ENCODE data around the gene WDR62.

GRCh38 chr19:36093687-36094086 lies 39.0 kb downstream of the WDR62 start:
- TF ChIP-seq POLR2AphosphoS5 (IDR thresholded peaks at IDR 0.05; ENCODE audit: low read depth) (no peak), CTCF (IDR thresholded peaks at IDR 0.05; ENCODE audit: insufficient read depth, low read length) (no peak), GABPA (IDR thresholded peaks at IDR 0.05; ENCODE audit: low read depth) (no peak)
- TF ChIP-seq, protein P1, sequence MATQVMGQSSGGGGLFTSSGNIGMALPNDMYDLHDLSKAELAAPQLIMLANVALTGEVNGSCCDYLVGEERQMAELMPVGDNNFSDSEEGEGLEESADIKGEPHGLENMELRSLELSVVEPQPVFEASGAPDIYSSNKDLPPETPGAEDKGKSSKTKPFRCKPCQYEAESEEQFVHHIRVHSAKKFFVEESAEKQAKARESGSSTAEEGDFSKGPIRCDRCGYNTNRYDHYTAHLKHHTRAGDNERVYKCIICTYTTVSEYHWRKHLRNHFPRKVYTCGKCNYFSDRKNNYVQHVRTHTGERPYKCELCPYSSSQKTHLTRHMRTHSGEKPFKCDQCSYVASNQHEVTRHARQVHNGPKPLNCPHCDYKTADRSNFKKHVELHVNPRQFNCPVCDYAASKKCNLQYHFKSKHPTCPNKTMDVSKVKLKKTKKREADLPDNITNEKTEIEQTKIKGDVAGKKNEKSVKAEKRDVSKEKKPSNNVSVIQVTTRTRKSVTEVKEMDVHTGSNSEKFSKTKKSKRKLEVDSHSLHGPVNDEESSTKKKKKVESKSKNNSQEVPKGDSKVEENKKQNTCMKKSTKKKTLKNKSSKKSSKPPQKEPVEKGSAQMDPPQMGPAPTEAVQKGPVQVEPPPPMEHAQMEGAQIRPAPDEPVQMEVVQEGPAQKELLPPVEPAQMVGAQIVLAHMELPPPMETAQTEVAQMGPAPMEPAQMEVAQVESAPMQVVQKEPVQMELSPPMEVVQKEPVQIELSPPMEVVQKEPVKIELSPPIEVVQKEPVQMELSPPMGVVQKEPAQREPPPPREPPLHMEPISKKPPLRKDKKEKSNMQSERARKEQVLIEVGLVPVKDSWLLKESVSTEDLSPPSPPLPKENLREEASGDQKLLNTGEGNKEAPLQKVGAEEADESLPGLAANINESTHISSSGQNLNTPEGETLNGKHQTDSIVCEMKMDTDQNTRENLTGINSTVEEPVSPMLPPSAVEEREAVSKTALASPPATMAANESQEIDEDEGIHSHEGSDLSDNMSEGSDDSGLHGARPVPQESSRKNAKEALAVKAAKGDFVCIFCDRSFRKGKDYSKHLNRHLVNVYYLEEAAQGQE (IDR thresholded peaks at IDR 0.05; ENCODE audit: insufficient replicate concordance, low read depth), result no peak
